Endodermal cell (in vitro differentiated cells): ENCODE measurements around the gene MTCH2. TPM values are rescaled to one million over a fixed set of nuclear protein-coding genes. Genes with fewer than 3 reads are reported as not detected.

ENCODE experiments used
- DNase-seq: peaks from one replicate; pipeline ENCODE4 v3.0.0-alpha.2; 2017
- H3K27ac ChIP-seq: 2 replicates; pipeline ENCODE4 v1.5.1; 2013; ENCODE audit warnings: mild to moderate bottlenecking, low read depth, low read length, moderate library complexity
- H3K27me3 ChIP-seq: 2 replicates; pipeline ENCODE4 v1.6.1; 2013; ENCODE audit warnings: mild to moderate bottlenecking, low read length, moderate library complexity; ENCODE audit not compliant: insufficient read depth, control insufficient read depth, poor library complexity, severe bottlenecking
- H3K36me3 ChIP-seq: 2 replicates; pipeline ENCODE4 v1.7.0; 2013; ENCODE audit warnings: mild to moderate bottlenecking, low read length, moderate library complexity; ENCODE audit not compliant: control insufficient read depth, insufficient read depth
- H3K4me1 ChIP-seq: one replicate; pipeline ENCODE4 v1.7.0; 2013; ENCODE audit warnings: low read length; ENCODE audit not compliant: control insufficient read depth, insufficient read depth
- H3K4me3 ChIP-seq: 2 replicates; pipeline ENCODE4 v1.5.1; 2013; ENCODE audit warnings: mild to moderate bottlenecking, low read length, moderate library complexity
- H3K9ac ChIP-seq: 2 replicates; pipeline ENCODE4 v1.6.1; 2013; ENCODE audit warnings: mild to moderate bottlenecking, low read length, moderate library complexity; ENCODE audit not compliant: poor library complexity, severe bottlenecking; ENCODE audit errors: extremely low read depth
- H3K9me3 ChIP-seq: 2 replicates; pipeline ENCODE4 v1.6.1; 2013; ENCODE audit warnings: mild to moderate bottlenecking, low read length, moderate library complexity; ENCODE audit not compliant: control insufficient read depth
- H3K27ac Mint-ChIP-seq: 2 replicates; pipeline ENCODE4 v1.8.0; 2020; ENCODE audit warnings: mixed read lengths
- H3K27me3 Mint-ChIP-seq: 2 replicates; pipeline ENCODE4 v1.8.0; 2021; ENCODE audit warnings: mild to moderate bottlenecking, mixed read lengths; ENCODE audit not compliant: insufficient read depth
- H3K36me3 Mint-ChIP-seq: 2 replicates; pipeline ENCODE4 v1.8.0; 2020; ENCODE audit warnings: low read depth, mixed read lengths
- H3K4me1 Mint-ChIP-seq: 2 replicates; pipeline ENCODE4 v1.8.0; 2020; ENCODE audit warnings: mixed read lengths
- H3K4me3 Mint-ChIP-seq: 2 replicates; pipeline ENCODE4 v1.8.0; 2020; ENCODE audit warnings: mild to moderate bottlenecking, moderate library complexity, mixed read lengths
- H3K9me3 Mint-ChIP-seq: 2 replicates; pipeline ENCODE4 v1.8.0; 2020; ENCODE audit warnings: mild to moderate bottlenecking, mixed read lengths
- WGBS, 2 experiments: methylation state at CpG; one replicate each; pipeline versions ENCODE4 v1.1.5 to v1.1.7; 2013; ENCODE audit warnings: missing lambda C conversion rate in 2 of 2, mixed read lengths in 1 of 2; ENCODE audit not compliant: insufficient coverage in 1 of 2, insufficient read length in 1 of 2; 5-methylcytosine and 5-hydroxymethylcytosine counted together
- total RNA-seq, 2 donors: library from RNA; stranded (reverse); fragmentation: NEBNext Ultra II Directional in 1 of 2; extraction: Animal tissue kit (Norgen Biotek cat#: 25700) in 1 of 2; gene quantifications; 2 replicates in 1 of 2; 3 replicates in 1 of 2; pipeline ENCODE4 v1.2.1, GENCODE V29; 2021
- TF ChIP-seq, protein P1 (sequence below): fragments of 200-600 bp; sonication (generic); conservative IDR thresholded peaks from 2 replicates; pipeline ENCODE4 v1.5.0; 2021; ENCODE audit warnings: antibody characterized with exemption, mild to moderate bottlenecking

MTCH2 gene
- total RNA-seq, 2 donors from 2014 or later = 123 to 147 TPM

- no peaks in the 10 kb centered on the region for H3K27me3 ChIP-seq
- Mint-ChIP-seq H3K4me1 (no peaks in the 10 kb centered on the region), H3K27me3 (no peaks in the 10 kb centered on the region), H3K27ac (no peak overlapping the region), H3K36me3 (peaks cover 45% of the 10 kb centered on the region), H3K9me3 (no peaks in the 10 kb centered on the region), H3K4me3 (no peak overlapping the region)
- no peak for DNase-seq
- no peak overlapping the region for H3K9ac ChIP-seq
- H3K36me3 ChIP-seq = peaks cover 75% of the 10 kb centered on the region
- H3K4me1 ChIP-seq = no peaks in the 10 kb centered on the region
- no peaks in the 10 kb centered on the region for H3K9me3 ChIP-seq
- peak overlapping the region; percentile 38 for H3K27ac ChIP-seq
- TF ChIP-seq, protein P1, sequence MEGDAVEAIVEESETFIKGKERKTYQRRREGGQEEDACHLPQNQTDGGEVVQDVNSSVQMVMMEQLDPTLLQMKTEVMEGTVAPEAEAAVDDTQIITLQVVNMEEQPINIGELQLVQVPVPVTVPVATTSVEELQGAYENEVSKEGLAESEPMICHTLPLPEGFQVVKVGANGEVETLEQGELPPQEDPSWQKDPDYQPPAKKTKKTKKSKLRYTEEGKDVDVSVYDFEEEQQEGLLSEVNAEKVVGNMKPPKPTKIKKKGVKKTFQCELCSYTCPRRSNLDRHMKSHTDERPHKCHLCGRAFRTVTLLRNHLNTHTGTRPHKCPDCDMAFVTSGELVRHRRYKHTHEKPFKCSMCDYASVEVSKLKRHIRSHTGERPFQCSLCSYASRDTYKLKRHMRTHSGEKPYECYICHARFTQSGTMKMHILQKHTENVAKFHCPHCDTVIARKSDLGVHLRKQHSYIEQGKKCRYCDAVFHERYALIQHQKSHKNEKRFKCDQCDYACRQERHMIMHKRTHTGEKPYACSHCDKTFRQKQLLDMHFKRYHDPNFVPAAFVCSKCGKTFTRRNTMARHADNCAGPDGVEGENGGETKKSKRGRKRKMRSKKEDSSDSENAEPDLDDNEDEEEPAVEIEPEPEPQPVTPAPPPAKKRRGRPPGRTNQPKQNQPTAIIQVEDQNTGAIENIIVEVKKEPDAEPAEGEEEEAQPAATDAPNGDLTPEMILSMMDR = no peak
- no peak overlapping the region for H3K4me3 ChIP-seq
- WGBS, 2 experiments = 89 to 100% methylated on average over 2 of the region's 2 CpGs
Measured at GRCh38 chr11:47620836-47621378, 21.5 kb downstream of the MTCH2 start.

DNA sequence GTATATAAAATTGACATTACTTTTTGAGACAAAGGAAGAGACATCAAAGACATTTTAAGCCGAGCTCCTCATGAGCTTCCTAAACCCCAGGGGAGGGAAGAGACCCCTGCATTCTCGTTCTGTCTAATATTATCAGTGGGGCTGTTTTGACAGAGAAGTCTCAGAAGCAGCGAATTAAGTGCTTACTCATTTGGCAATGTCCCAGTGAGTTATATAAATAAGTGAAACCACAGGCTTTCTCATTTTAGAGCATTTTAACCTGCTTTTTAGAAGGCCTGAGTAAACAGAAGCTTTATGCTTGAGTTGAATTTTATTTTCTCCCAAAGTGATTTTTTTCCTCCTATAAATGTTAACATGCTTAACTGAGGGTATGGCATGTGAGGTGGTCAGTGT is 24.9 kb downstream of the MTCH2 start:
- Mint-ChIP-seq H3K4me1 (no peaks in the 10 kb centered on the region), H3K36me3 (peaks cover 30% of the 10 kb centered on the region), H3K9me3 (no peaks in the 10 kb centered on the region), H3K4me3 (no peak overlapping the region), H3K27me3 (no peaks in the 10 kb centered on the region), H3K27ac (no peak overlapping the region)
- Histone ChIP-seq H3K27ac (no peak overlapping the region), H3K4me3 (no peak overlapping the region), H3K36me3 (peaks cover 46% of the 10 kb centered on the region), H3K4me1 (no peaks in the 10 kb centered on the region), H3K9me3 (no peaks in the 10 kb centered on the region), H3K27me3 (no peaks in the 10 kb centered on the region), H3K9ac (no peak overlapping the region)
- 84 to 89% methylated on average over 2 to 3 of the region's 3 CpGs for WGBS, 2 experiments
- no peak for DNase-seq
- TF ChIP-seq, protein P1 = peak; percentile 6

GRCh38 chr11:47616726-47617416 is 25.5 kb downstream of the MTCH2 start:
- no peaks in the 10 kb centered on the region for H3K9me3 Mint-ChIP-seq
- 83 to 87% methylated on average over 9 to 10 of the region's 10 CpGs for WGBS, 2 experiments
- H3K36me3 ChIP-seq = peaks cover 41% of the 10 kb centered on the region
- no peak overlapping the region for H3K27ac Mint-ChIP-seq
- peak; percentile 85 for DNase-seq
- H3K4me3 Mint-ChIP-seq = no peak overlapping the region
- no peaks in the 10 kb centered on the region for H3K4me1 Mint-ChIP-seq
- H3K27ac ChIP-seq = no peak overlapping the region
- no peak overlapping the region for H3K4me3 ChIP-seq
- H3K27me3 ChIP-seq = no peaks in the 10 kb centered on the region
- peaks cover 25% of the 10 kb centered on the region for H3K36me3 Mint-ChIP-seq
- TF ChIP-seq, protein P1 = peak; percentile 87
- no peaks in the 10 kb centered on the region for H3K9me3 ChIP-seq
- H3K9ac ChIP-seq = no peak overlapping the region
- no peaks in the 10 kb centered on the region for H3K27me3 Mint-ChIP-seq
- H3K4me1 ChIP-seq = no peaks in the 10 kb centered on the region
